GM12874 (cell line): Measurements from ENCODE around the gene MYT1.

ENCODE experiments used
- TF ChIP-seq, protein P1 (sequence below): IDR thresholded peaks from 2 replicates; pipeline ENCODE4 v1.5.1; 2011; ENCODE audit warnings: low read depth, mild to moderate bottlenecking, control low read depth, low read length, moderate library complexity; ENCODE audit not compliant: insufficient read depth

Gene MYT1

DNA sequence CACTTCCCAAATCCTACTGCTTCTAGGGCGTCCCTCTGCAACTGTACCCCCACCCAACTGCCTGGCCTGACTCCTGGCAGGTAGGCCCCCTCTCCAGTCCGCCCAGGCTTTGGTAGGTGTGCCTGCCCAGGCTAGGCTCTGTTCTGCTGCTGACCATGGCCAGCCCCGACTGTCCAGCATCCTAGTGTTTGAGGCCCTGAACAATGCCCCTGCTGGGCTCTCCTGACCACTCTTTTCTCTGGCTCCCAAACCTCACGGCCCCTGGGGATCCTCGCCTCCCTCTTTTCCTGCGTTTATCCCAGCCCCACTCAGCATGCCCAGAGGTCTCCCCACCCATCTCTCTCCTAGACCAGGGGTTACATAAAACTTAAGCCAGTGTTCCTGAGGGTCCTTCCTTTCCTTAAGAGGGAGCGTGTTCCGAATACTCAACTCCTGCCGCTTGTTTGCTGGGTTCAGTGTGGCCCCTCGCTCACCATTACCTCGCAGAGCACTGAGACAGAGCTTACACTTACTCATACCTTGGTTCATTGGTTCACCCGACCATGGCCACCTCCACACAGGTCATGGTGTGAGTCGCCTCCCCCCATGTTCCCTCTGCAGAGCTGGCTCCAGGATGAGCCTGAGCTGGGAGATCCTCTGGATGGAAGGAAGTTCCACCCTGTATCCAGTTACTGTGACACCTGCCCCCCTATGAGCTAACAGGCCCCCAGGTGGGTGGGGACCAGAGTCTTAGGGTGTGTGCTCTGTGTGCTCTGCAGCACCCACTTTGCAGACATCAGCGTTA lies 21.0 kb upstream of the MYT1 start:
- TF ChIP-seq, protein P1, sequence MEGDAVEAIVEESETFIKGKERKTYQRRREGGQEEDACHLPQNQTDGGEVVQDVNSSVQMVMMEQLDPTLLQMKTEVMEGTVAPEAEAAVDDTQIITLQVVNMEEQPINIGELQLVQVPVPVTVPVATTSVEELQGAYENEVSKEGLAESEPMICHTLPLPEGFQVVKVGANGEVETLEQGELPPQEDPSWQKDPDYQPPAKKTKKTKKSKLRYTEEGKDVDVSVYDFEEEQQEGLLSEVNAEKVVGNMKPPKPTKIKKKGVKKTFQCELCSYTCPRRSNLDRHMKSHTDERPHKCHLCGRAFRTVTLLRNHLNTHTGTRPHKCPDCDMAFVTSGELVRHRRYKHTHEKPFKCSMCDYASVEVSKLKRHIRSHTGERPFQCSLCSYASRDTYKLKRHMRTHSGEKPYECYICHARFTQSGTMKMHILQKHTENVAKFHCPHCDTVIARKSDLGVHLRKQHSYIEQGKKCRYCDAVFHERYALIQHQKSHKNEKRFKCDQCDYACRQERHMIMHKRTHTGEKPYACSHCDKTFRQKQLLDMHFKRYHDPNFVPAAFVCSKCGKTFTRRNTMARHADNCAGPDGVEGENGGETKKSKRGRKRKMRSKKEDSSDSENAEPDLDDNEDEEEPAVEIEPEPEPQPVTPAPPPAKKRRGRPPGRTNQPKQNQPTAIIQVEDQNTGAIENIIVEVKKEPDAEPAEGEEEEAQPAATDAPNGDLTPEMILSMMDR, result no peak

DNA sequence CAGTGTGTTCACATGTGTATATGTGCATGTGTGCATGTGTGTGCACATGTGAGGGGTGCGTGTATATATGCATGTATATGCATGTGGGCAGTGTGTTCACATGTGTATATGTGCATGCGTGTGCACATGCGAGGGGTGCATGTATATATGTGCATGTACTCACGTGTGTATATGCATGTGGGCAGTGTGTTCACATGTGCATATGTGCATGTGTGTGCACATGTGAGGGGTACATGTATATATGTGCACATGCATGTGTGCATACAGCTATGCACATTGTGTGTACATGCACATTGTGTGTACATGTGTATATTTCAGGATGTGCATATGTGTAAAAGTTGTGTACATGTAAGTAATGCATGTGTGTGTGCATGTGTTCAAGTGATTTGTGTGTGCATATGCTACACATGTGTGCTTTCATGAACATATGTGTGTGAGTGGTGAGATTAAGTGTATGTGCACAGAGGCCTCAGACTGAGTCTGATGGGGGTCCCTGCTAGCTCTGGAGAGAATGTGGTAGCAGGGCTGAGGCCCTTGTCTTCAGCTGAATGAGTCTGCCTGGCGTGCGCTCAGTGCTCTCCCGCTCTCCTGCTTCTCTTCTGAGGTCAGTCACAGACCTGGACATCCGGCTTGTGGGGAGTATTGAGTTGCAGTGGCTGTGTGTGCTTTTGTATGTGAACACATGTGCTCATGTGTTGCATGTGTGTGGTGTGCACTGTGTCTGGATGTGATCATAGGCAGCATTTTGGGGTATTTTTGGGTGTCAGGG lies 19.9 kb upstream of the MYT1 start:
- TF ChIP-seq, protein P1, result no peak

DNA sequence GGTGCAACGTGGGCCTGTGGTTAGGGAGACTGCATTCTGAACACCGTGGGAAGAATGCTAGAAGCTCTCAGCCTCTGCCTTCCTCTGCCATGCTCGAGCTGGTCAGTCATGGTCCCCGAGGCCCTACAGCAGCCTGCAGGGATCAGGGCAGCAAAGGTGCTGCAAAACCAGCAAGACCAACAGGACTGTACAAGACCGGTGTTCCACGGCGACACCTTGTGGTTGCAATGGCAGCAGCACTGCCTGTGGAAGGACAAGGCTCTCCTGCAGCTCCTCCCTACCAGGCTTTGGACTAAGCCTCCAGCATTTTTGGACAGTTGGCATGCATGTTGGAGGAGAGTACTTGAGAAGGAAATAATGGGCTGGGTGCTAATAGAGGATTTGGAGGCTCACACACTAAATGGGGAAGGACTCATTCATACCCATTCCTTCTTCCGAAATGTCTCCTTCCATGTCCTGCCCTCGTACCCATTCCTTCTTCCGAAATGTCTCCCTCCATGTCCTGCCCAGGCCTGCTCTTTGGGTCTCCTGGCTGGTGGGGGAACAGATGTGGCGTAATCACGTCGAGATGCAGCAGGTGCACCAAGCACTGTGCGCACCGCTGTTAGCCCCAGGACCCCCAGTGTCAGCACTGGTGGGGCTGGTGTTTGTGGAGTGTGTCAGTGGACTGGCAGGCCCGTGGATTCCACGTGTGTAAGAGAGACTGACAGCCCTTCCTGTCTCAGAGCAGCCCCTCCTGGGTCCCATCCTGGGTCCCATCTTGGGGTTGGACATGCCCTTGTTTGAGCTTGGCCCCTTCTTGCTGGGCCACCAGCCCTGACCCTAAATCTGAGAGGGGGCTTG lies 18.6 kb upstream of the MYT1 start:
- TF ChIP-seq, protein P1, result peak; percentile 39; the same call in 1 of the 2 replicates

DNA sequence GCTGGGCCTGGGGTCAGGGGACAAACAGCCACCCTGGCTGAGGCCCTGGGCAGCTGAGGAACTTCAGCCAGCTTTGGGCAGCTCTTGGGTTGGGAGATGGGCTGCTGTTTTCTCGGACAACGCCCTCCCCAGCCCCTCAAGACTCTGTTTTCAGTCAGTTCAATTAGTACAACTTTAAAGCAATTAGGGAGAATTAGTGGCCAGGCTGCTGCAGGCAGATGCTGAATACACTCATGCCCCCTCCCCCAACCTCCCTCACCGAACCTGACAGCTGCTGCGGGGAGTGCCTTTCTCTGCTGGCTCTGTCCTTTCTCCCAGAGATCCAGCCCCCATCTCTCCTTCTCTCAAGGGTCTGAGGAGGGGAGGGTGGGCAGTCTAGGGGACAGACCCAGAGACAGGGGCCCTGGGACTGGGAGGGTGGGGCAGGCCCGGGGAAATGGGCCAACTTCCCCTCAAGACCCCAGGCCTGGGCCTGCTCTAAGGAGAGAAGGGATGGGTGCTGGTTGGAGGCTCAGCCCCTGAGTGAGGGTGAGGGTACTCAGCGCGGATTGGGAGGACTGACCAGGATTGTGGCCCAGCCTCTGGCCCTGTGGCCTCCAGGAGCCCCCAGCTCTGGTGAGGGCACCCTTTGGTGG lies 17.8 kb upstream of the MYT1 start:
- TF ChIP-seq, protein P1, result no peak

DNA sequence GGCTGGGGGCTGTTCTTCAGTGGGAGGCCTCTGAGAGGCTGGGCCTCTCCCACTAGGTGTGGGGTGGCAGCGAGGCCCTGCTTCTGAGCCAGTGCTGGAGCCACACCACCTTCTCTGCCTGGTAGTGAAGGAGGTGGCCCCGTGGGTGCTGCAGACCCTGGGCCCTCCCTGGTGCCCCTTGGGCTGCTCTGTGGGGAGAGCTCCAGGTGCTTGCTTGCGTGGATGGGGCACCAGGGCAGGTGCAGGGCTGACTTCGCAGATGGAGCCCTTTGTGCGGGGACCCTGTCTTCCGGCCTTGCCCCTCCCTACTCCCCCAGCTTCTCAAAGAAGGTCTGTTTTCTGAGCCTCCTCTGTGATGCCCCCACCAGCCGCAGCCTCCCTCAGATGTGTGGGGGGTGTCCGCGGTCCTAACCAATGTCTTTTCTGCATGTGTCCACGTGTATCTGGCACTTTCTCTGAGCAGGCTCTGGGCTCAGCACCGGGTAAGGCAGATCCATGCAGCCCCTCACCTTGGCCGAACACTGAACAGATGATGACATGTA lies 17.2 kb upstream of the MYT1 start:
- TF ChIP-seq, protein P1, result no peak

DNA sequence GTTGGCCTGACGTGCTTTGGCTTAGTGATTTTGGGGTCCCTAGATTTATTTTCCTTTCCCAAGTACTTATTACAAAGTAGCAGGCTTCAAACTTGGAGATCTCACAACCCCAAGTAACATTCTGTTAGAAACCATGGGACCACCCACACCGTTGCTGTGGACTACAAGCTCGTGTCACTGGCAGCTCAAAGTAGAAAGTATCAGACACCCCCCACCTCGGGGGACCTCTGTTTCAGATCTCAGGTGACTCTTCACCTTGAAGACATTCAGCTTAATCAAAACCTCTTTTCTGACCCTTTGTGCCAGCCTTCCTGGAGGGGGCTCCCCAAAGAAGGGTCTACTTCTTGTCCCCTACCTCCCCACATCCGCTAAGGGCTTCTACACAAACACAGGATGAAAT lies 15.7 kb upstream of the MYT1 start:
- TF ChIP-seq, protein P1, result no peak
